HepG2 (cell line): ENCODE results near the gene GPX7. TPM values are rescaled to one million over a fixed set of nuclear protein-coding genes. Genes with fewer than 3 reads are reported as not detected.

ENCODE experiments used
- AGO1 ChIP-seq: fragments of 200-400 bp; formaldehyde crosslinking; IDR thresholded peaks from 2 replicates; pipeline ENCODE4 v1.6.1; 2017; ENCODE audit warnings: mild to moderate bottlenecking, low read depth, low read length, moderate library complexity; ENCODE audit not compliant: poor library complexity, severe bottlenecking
- ATAD3A ChIP-seq: sonication (generic); formaldehyde crosslinking; IDR thresholded peaks from 2 replicates; pipeline ENCODE4 v1.4.0; 2020; ENCODE audit warnings: missing genetic modification reagents
- CBX5 ChIP-seq: sonication (generic); formaldehyde crosslinking; IDR thresholded peaks from 2 replicates; pipeline ENCODE4 v1.4.0; 2020; ENCODE audit warnings: missing genetic modification reagents, borderline replicate concordance
- FOSL2 ChIP-seq: sonication (generic); formaldehyde crosslinking; IDR thresholded peaks from 2 replicates; pipeline ENCODE4 v1.4.0; 2020; ENCODE audit warnings: missing genetic modification reagents
- IKZF1 ChIP-seq: fragments of 450-650 bp; IDR thresholded peaks from 2 replicates; pipeline ENCODE4 v1.7.1; 2016
- MIXL1 ChIP-seq: IDR thresholded peaks from 2 replicates; pipeline ENCODE4 v1.6.1; 2016
- MXD4 ChIP-seq: IDR thresholded peaks from 2 replicates; pipeline ENCODE4 v1.6.1; 2016; ENCODE audit warnings: mild to moderate bottlenecking, missing biosample characterization, missing genetic modification reagents
- MYNN ChIP-seq: sonication (generic); formaldehyde crosslinking; IDR thresholded peaks from 2 replicates; pipeline ENCODE4 v1.4.0; 2020; ENCODE audit warnings: mild to moderate bottlenecking, low read depth, missing genetic modification reagents
- PRDM15 ChIP-seq: sonication (generic); formaldehyde crosslinking; IDR thresholded peaks from 2 replicates; pipeline ENCODE4 v1.4.0; 2020; ENCODE audit warnings: missing genetic modification reagents
- REST ChIP-seq, 2 experiments: IDR thresholded peaks; 2 replicates each; pipeline ENCODE4 v1.6.1; 2011 to 2012; ENCODE audit warnings: low read length in 2 of 2, borderline replicate concordance in 1 of 2, low read depth in 1 of 2, mild to moderate bottlenecking in 1 of 2, moderate library complexity in 1 of 2
- SIN3A ChIP-seq: IDR thresholded peaks from 2 replicates; pipeline ENCODE4 v1.6.1; 2011; ENCODE audit warnings: low read depth, mild to moderate bottlenecking, control low read depth, low read length, borderline replicate concordance
- SIN3B ChIP-seq: fragments of 150-350 bp; IDR thresholded peaks from 2 replicates; pipeline ENCODE4 v1.6.1; 2014; ENCODE audit warnings: low read length
- ZBTB43 ChIP-seq: sonication (generic); formaldehyde crosslinking; conservative IDR thresholded peaks from 2 replicates; pipeline ENCODE4 v1.4.0; 2020; ENCODE audit warnings: missing genetic modification reagents
- ZNF354B ChIP-seq: sonication (generic); formaldehyde crosslinking; IDR thresholded peaks from 2 replicates; pipeline ENCODE4 v1.8.0; 2022; ENCODE audit warnings: mild to moderate bottlenecking, missing genetic modification reagents
- polyA plus RNA-seq, 8 experiments: library from polyadenylated mRNA; depleted of rRNA in 3 of 8; stranded (reverse) in 7 of 8; unstranded in 1 of 8; fragments of >200 nt; fragmentation: Illumina TruSeq in 4 of 8; extraction: Trizol in 4 of 8; gene quantifications; 2 replicates each; pipeline versions ENCODE4 v1.2.1 to v1.2.3, GENCODE V29; 2011 to 2016; ENCODE audit warnings: low read depth in 4 of 8, missing spikeins in 1 of 8, mixed read lengths in 1 of 8; ENCODE audit not compliant: insufficient read depth in 1 of 8
- total RNA-seq, 5 experiments: library from RNA; depleted of rRNA; stranded (reverse); fragments of >200 nt; fragmentation: Illumina TruSeq; extraction: Trizol; gene quantifications; 2 replicates each; pipeline ENCODE4 v1.2.3, GENCODE V29; 2016; ENCODE audit warnings: low read depth in 1 of 5
- TF ChIP-seq, protein P1 (sequence below): sonication (generic); formaldehyde crosslinking; IDR thresholded peaks from 2 replicates; pipeline ENCODE4 v1.5.1; 2020; ENCODE audit warnings: missing genetic modification reagents, mild to moderate bottlenecking, borderline replicate concordance
- TF ChIP-seq, protein P2 (sequence below): sonication (generic); formaldehyde crosslinking; IDR thresholded peaks from 2 replicates; pipeline ENCODE4 v1.4.0; 2020; ENCODE audit warnings: missing genetic modification reagents, mild to moderate bottlenecking, borderline replicate concordance

The GPX7 gene
- total and polyA plus RNA-seq, 2 of the 13 experiments (the other 11 are each of a cell fraction or from before 2014, with no cell fraction given) = 14.1 to 16.2 TPM

GRCh38 chr1:52553362-52554266 is 48.6 kb upstream of the GPX7 start (continued):
- TF ChIP-seq FOSL2 (no peak), MIXL1 (CRISPR knock-in tag) (no peak), AGO1 (no peak), CBX5 (no peak), ATAD3A (CRISPR knock-in tag) (no peak), MXD4 (CRISPR knock-in tag) (no peak; the same call in none of the 2 replicates), PRDM15 (CRISPR knock-in tag) (0 out of 2 replicates have a peak, but pooled peaks have one; percentile 20), IKZF1 (no peak), MYNN (no peak), SIN3A (peak; percentile 34; the same call in 1 of the 2 replicates), SIN3B (no peak), REST (IDR thresholded peaks at IDR 0.05; ENCODE audit: borderline replicate concordance in 1 of 2, low read depth in 1 of 2, low read length in 2 of 2) (no peak), ZNF354B (CRISPR knock-in tag) (no peak), ZBTB43 (CRISPR knock-in tag) (peak; percentile 41; the same call in 1 of the 2 replicates)
- TF ChIP-seq, protein P1, sequence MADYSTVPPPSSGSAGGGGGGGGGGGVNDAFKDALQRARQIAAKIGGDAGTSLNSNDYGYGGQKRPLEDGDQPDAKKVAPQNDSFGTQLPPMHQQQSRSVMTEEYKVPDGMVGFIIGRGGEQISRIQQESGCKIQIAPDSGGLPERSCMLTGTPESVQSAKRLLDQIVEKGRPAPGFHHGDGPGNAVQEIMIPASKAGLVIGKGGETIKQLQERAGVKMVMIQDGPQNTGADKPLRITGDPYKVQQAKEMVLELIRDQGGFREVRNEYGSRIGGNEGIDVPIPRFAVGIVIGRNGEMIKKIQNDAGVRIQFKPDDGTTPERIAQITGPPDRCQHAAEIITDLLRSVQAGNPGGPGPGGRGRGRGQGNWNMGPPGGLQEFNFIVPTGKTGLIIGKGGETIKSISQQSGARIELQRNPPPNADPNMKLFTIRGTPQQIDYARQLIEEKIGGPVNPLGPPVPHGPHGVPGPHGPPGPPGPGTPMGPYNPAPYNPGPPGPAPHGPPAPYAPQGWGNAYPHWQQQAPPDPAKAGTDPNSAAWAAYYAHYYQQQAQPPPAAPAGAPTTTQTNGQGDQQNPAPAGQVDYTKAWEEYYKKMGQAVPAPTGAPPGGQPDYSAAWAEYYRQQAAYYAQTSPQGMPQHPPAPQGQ (CRISPR knock-in tag) = no peak
- TF ChIP-seq, protein P2, sequence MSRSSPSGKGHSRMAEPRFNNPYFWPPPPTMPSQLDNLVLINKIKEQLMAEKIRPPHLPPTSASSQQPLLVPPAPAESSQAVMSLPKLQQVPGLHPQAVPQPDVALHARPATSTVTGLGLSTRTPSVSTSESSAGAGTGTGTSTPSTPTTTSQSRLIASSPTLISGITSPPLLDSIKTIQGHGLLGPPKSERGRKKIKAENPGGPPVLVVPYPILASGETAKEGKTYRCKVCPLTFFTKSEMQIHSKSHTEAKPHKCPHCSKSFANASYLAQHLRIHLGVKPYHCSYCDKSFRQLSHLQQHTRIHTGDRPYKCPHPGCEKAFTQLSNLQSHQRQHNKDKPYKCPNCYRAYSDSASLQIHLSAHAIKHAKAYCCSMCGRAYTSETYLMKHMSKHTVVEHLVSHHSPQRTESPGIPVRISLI (CRISPR knock-in tag) = peak; percentile 19; the same call in 1 of the 2 replicates
